Lower lobe of right lung (tissue), 2 donors: ENCODE measurements around the gene CASD1. TPM values are rescaled to one million over a fixed set of nuclear protein-coding genes. Genes with fewer than 3 reads are reported as not detected.

Source experiments
- ATAC-seq, 2 donors: fragments of 200-7000 bp; cut with Tn5 transposase; one replicate each; pipeline ENCODE4 v1.9.1; 2020 to 2022; ENCODE audit warnings: mild to moderate bottlenecking in 2 of 2, moderate library complexity in 2 of 2
- DNase-seq: peaks from one replicate; pipeline ENCODE4 v3.0.0-alpha.2; 2020
- H3K27ac ChIP-seq: fragments of 200-600 bp; one replicate; pipeline ENCODE4 v1.8.0; 2022
- H3K27me3 ChIP-seq: fragments of 200-600 bp; one replicate; pipeline ENCODE4 v1.8.0; 2022; ENCODE audit warnings: low read depth
- H3K36me3 ChIP-seq: fragments of 200-600 bp; one replicate; pipeline ENCODE4 v1.8.0; 2022; ENCODE audit warnings: mild to moderate bottlenecking
- H3K4me1 ChIP-seq: fragments of 200-600 bp; one replicate; pipeline ENCODE4 v1.8.0; 2022
- H3K4me3 ChIP-seq: fragments of 200-600 bp; one replicate; pipeline ENCODE4 v1.8.0; 2022; ENCODE audit warnings: mild to moderate bottlenecking
- H3K9me3 ChIP-seq: fragments of 200-600 bp; one replicate; pipeline ENCODE4 v1.8.0; 2022
- intact Hi-C: fragments of 100-400 bp; cut with DNase I; formaldehyde crosslinking; loops from one replicate; pipeline ENCODE4 v1.11.0; 2022
- total RNA-seq: library from RNA; stranded (reverse); fragmentation: NEBNext Ultra II Directional; extraction: Animal tissue kit (Norgen Biotek cat#: 25700); gene quantifications from one replicate; pipeline ENCODE4 v1.2.1, GENCODE V29; 2021
- TF ChIP-seq, protein P1 (sequence below): fragments of 200-600 bp; IDR thresholded peaks from one replicate; pipeline ENCODE4 v1.8.0; 2022; ENCODE audit warnings: antibody characterized with exemption, mild to moderate bottlenecking
- donor health status: DM: no; HTN: yes; CAD: no; lungs with severe emphysema.

CASD1 gene
- total RNA-seq, 1 donor from 2014 or later, result 27.3 TPM

DNA sequence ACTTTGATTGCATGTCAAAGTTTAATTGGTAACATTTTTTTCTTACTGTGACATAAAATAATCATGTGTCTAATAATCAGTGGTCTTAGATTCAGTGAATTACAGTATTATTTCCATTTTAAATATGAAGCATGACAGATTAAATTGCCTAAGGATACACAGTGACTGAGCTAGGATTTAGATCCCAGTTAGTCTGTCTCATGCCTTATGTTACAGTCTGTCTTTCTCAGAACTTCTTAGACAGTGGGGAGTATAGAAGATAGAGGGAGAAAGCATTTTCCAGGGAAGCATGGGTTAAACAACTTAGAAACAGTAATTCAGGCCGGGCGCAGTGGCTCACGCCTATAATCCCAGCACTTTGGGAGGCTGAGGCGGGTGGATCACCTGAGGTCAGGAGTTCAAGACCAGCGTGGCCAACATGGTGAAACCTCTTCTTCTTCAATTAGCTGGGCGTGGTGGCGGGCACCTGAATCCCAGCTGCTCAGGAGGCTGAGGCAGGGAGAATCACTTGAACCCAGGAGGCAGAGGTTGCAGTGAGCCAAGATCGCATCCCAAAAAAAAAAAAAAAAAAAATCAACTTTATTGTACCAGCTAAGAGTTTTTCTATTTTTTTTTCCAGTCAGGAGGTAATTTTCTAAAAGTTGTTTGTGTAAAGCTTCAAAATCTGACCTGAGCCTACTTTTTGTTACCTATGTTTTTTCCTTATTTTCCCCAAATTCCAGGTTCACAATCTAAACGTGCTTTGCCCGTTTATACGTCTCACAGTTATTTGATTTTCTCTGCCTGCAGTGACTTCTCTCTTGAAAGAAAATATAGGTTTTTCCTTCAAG is 3.3 kb downstream of the CASD1 start:
- DNase-seq, result no peak
- TF ChIP-seq, protein P1, sequence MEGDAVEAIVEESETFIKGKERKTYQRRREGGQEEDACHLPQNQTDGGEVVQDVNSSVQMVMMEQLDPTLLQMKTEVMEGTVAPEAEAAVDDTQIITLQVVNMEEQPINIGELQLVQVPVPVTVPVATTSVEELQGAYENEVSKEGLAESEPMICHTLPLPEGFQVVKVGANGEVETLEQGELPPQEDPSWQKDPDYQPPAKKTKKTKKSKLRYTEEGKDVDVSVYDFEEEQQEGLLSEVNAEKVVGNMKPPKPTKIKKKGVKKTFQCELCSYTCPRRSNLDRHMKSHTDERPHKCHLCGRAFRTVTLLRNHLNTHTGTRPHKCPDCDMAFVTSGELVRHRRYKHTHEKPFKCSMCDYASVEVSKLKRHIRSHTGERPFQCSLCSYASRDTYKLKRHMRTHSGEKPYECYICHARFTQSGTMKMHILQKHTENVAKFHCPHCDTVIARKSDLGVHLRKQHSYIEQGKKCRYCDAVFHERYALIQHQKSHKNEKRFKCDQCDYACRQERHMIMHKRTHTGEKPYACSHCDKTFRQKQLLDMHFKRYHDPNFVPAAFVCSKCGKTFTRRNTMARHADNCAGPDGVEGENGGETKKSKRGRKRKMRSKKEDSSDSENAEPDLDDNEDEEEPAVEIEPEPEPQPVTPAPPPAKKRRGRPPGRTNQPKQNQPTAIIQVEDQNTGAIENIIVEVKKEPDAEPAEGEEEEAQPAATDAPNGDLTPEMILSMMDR, result no peak
- H3K36me3 ChIP-seq, result no peaks in the 10 kb centered on the region
- no peaks in the 10 kb centered on the region for H3K27me3 ChIP-seq
- H3K4me3 ChIP-seq, result no peak overlapping the region
- H3K9me3 ChIP-seq, result no peaks in the 10 kb centered on the region
- peaks cover 18% of the 10 kb centered on the region for H3K4me1 ChIP-seq
- peak overlapping the region; percentile 25 for H3K27ac ChIP-seq
- ATAC-seq, result no peak
- intact Hi-C loops, result no loop called here

DNA sequence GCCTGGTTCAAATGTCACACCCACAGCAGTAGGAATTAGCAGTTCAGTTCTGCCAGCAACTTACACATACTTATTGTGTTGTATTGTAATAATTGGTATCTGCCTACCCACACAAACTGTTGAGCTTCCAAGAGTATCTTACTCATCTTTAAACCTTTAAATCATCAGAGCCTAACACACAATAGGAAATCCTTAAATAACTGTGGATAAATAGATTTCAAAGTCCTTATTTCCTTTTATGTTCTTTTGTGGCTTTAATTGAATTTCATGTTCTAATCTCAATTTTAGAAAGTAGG is 3.9 kb downstream of the CASD1 start:
- H3K9me3 ChIP-seq, result no peaks in the 10 kb centered on the region
- peaks cover 18% of the 10 kb centered on the region for H3K4me1 ChIP-seq
- ATAC-seq, result no peak
- H3K36me3 ChIP-seq, result no peaks in the 10 kb centered on the region
- intact Hi-C loops, result no loop called here
- no peak for DNase-seq
- TF ChIP-seq, protein P1, result no peak
- H3K4me3 ChIP-seq, result no peak overlapping the region
- no peak overlapping the region for H3K27ac ChIP-seq
- H3K27me3 ChIP-seq, result no peaks in the 10 kb centered on the region

DNA sequence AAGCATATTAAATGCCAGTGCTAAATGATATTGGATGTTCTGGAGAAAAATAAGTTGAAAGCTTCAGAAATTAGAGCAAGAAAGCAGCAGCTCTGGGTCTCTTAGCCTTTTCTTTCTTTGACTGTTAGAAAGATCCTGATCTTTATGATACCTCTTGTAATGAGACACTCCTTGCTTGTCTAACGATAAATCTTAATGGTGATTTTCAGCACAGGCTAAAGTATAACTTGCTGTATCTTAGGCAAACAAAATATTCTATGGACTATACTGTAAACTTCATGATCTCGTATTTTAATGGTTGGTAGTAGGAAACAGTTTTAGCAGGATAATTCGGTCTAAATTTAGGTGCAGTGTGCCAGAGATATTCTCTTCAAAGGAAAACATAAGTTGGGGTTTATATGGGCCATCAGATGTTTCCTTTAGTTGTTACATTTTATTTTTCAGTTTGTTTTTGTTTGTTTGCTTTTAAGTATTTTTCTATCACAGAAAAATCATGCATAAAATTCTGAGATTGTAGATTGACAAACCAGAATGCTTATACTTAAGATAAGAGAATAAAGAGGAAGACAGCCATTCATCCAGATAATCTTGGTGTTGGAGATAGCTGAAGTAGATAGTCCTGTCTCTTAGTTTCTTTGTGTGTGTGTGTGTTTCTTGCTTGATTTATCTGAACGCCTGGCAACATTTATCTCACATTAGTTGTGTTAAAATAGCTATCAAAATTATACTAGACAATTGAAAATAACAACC is 4.7 kb downstream of the CASD1 start:
- Histone ChIP-seq H3K4me3 (no peak overlapping the region), H3K27me3 (no peaks in the 10 kb centered on the region), H3K9me3 (no peaks in the 10 kb centered on the region), H3K4me1 (peaks cover 18% of the 10 kb centered on the region), H3K36me3 (no peaks in the 10 kb centered on the region), H3K27ac (no peak overlapping the region)
- intact Hi-C loops, result no loop called here
- TF ChIP-seq, protein P1, result no peak
- DNase-seq (no peak), ATAC-seq (no peak)

DNA sequence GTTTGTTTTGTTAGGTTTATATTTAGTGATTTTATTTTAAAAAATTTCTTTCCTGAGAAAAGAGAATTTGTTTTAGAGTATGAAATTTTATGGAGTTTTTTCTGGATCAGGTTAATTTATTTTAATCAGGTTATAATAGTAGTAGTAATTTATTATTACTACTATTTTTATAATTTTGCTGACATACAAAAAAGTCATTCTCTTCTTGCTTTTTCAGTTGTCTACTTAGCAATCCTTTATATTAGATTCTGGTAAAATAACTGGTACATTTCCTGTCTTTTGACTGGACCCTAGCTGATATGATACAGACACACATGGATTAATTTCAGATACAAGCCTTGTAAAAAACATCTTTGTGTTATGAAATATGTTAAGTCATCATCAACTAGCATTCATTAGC is 5.3 kb downstream of the CASD1 start:
- peaks cover 18% of the 10 kb centered on the region for H3K4me1 ChIP-seq
- no peaks in the 10 kb centered on the region for H3K36me3 ChIP-seq
- intact Hi-C loops, result no loop called here
- DNase-seq (no peak), ATAC-seq (no peak)
- no peaks in the 10 kb centered on the region for H3K9me3 ChIP-seq
- H3K27me3 ChIP-seq, result no peaks in the 10 kb centered on the region
- H3K4me3 ChIP-seq, result no peak overlapping the region
- H3K27ac ChIP-seq, result no peak overlapping the region
- TF ChIP-seq, protein P1, result no peak

DNA sequence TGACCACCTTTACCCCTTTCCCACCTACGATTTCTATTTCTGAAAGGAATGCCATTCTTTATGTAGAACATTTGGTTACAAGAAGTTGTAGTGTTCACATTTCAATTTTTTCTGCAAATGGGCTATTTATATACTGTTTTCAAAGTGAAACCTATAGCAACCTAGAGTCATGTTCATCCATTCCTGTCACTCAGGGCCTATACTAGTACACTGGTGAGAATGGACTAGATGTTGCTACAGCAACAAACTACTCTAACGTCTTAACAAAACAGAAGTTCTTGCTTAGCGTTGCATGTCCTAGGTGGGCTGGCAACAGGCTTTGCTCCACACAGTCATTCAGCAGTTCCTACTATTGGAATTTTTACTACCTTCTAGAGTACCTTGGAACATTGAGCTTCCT is 16.3 kb downstream of the CASD1 start:
- Histone ChIP-seq H3K4me3 (no peak overlapping the region), H3K9me3 (no peaks in the 10 kb centered on the region), H3K27me3 (no peaks in the 10 kb centered on the region), H3K4me1 (no peaks in the 10 kb centered on the region), H3K27ac (no peak overlapping the region), H3K36me3 (peaks cover 31% of the 10 kb centered on the region)
- intact Hi-C loops, result no loop called here
- ATAC-seq (no peak), DNase-seq (no peak)
- TF ChIP-seq, protein P1, result no peak
